Adrenal gland (tissue), 12 donors: ENCODE data around the gene SPTLC2. TPM values are rescaled to one million over a fixed set of nuclear protein-coding genes. Genes with fewer than 3 reads are reported as not detected.

Experiments
- DNase-seq, 7 donors: peaks; one replicate each; pipeline ENCODE4 v3.0.0-alpha.2; 2019 to 2020
- H3K27ac ChIP-seq, 5 donors: fragments of 200-600 bp; sonication (generic) in 4 of 5; 1 replicate in 3 of 5; 2 replicates in 2 of 5; pipeline versions ENCODE4 v1.5.1 to v1.8.0; 2016 to 2020; ENCODE audit warnings: mild to moderate bottlenecking in 1 of 5
- H3K27me3 ChIP-seq: fragments of 200-600 bp; 2 replicates; pipeline ENCODE4 v1.8.0; 2021
- H3K36me3 ChIP-seq, 2 donors: fragments of 200-600 bp; replicated peaks in 1 of 2; 1 replicate in 1 of 2; 2 replicates in 1 of 2; pipeline versions ENCODE4 v1.5.1 to v1.8.0; 2018 to 2022
- H3K4me1 ChIP-seq, 2 donors: fragments of 200-600 bp; replicated peaks in 1 of 2; 1 replicate in 1 of 2; 2 replicates in 1 of 2; pipeline versions ENCODE4 v1.5.1 to v1.8.0; 2018 to 2021
- H3K4me3 ChIP-seq, 4 donors: fragments of 200-600 bp; sonication (generic) in 3 of 4; one replicate each; pipeline ENCODE4 v1.5.1; 2016 to 2018
- H3K9me3 ChIP-seq, 3 donors: fragments of 200-600 bp; sonication (generic) in 1 of 3; replicated peaks in 1 of 3; 1 replicate in 2 of 3; 2 replicates in 1 of 3; pipeline versions ENCODE4 v1.5.1 to v1.8.0; 2016 to 2021
- CTCF ChIP-seq, 6 experiments: fragments of 450-650 bp in 4 of 6; fragments of 200-600 bp in 2 of 6; sonication (generic) in 1 of 6; IDR thresholded peaks; 1 replicate in 5 of 6; 2 replicates in 1 of 6; pipeline versions ENCODE4 v1.5.1 to v1.8.0; 2016 to 2021; ENCODE audit warnings: antibody characterized with exemption in 6 of 6, mild to moderate bottlenecking in 2 of 6, moderate library complexity in 1 of 6
- POLR2A ChIP-seq, 2 donors: fragments of 450-650 bp; IDR thresholded peaks; one replicate each; pipeline ENCODE4 v1.6.1; 2017; ENCODE audit warnings: antibody characterized with exemption in 2 of 2, mild to moderate bottlenecking in 2 of 2, moderate library complexity in 1 of 2
- WGBS, 4 donors: extraction: QIAGEN DNeasy Blood & Tissue Kit in 2 of 4; methylation state at CpG; one replicate each; pipeline versions ENCODE4 v1.1.5 to v1.1.7; 2013 to 2017; 5-methylcytosine and 5-hydroxymethylcytosine counted together
- intact Hi-C, 2 donors: fragments of 100-400 bp; cut with DNase I; formaldehyde crosslinking; loops; one replicate each; pipeline versions ENCODE4 v1.14.1 to v1.15.0; 2022 to 2023
- polyA plus RNA-seq, 3 donors: library from polyadenylated mRNA; stranded (reverse); fragments of 200-250 nt in 2 of 3; fragments of 350-450 nt in 1 of 3; fragmentation: Illumina TruSeq in 1 of 3; extraction: RNeasy Lipid Tissue Mini Kit (QIAGEN cat#74804) in 1 of 3; gene quantifications; one replicate each; pipeline ENCODE4 v1.2.3, GENCODE V29; 2013 to 2014
- total RNA-seq, 9 donors: library from RNA; depleted of rRNA in 4 of 9; stranded (reverse); fragments of >200 nt in 4 of 9; fragments of 120-200 nt in 1 of 9; fragmentation: NEBNext Ultra II Directional in 1 of 9; extraction: Animal tissue kit (Norgen Biotek cat#: 25700) in 1 of 9; gene quantifications; one replicate each; pipeline versions ENCODE4 v1.1.0 to v1.2.4, GENCODE V29; 2013 to 2023
- donor health status: healthy with polysubstance abuse.
- donor health status: Bipolar disorder and iron deficiency.
- donor health status: DM: yes; HTN: yes; CAD: no.
- donor health status: DM: no; HTN: no; CAD: no.
- donor health status: DM: no; HTN: no; CAD: no.
- donor health status: DM: yes; HTN: yes; CAD: no.

The SPTLC2 gene
- total and polyA plus RNA-seq, 12 donors: 7.1 to 61.9 (median 35.6) TPM

GRCh38 chr14:77475432-77476115, 140.9 kb downstream of the SPTLC2 start:
- 89 to 96% (median 91%) methylated on average over 4 to 35 of the region's 35 CpGs for WGBS, 4 donors

GRCh38 chr14:77474479-77475177, 141.8 kb downstream of the SPTLC2 start:
- Histone ChIP-seq H3K9me3 (no peaks in the 10 kb centered on the region), H3K36me3 (peaks cover 0 to 2% of the 10 kb centered on the region in 2 donors), H3K4me3 (no peak overlapping the region), H3K27ac (no peak overlapping the region), H3K4me1 (no peaks in the 10 kb centered on the region), H3K27me3 (no peaks in the 10 kb centered on the region)
- no peak for TF ChIP-seq POLR2A (IDR thresholded peaks at IDR 0.05)
- TF ChIP-seq CTCF (IDR thresholded peaks at IDR 0.05): no peak
- no peak for DNase-seq
- 68 to 78% (median 74%) methylated on average over 6 to 9 of the region's 9 CpGs for WGBS, 4 donors
- intact Hi-C loops: no loop called here

More at GRCh38 chr14:77475432-77476115, 140.9 kb downstream of the SPTLC2 start:
- no peaks in the 10 kb centered on the region for H3K27me3 ChIP-seq
- no peaks in the 10 kb centered on the region for H3K36me3 ChIP-seq
- H3K4me1 ChIP-seq: no peaks in the 10 kb centered on the region
- intact Hi-C loops: no loop called here
- DNase-seq: no peak
- no peaks in the 10 kb centered on the region for H3K9me3 ChIP-seq
- no peak for TF ChIP-seq CTCF (IDR thresholded peaks at IDR 0.05)
- TF ChIP-seq POLR2A (IDR thresholded peaks at IDR 0.05): no peak
- no peak overlapping the region for H3K4me3 ChIP-seq
- H3K27ac ChIP-seq: no peak overlapping the region

- H3K4me3 ChIP-seq: no peak overlapping the region
- H3K27me3 ChIP-seq: no peaks in the 10 kb centered on the region
- H3K9me3 ChIP-seq: no peaks in the 10 kb centered on the region
- WGBS, 4 donors: 66 to 70% (median 69%) methylated on average over 5 of the region's 5 CpGs
- no peaks in the 10 kb centered on the region for H3K4me1 ChIP-seq
- peaks cover 0 to 9% of the 10 kb centered on the region in 2 donors for H3K36me3 ChIP-seq
- intact Hi-C loops: no loop called here
- H3K27ac ChIP-seq: no peak overlapping the region
- no peak for DNase-seq
- no peak for TF ChIP-seq CTCF (IDR thresholded peaks at IDR 0.05)
- no peak for TF ChIP-seq POLR2A (IDR thresholded peaks at IDR 0.05)
These were observed 142.5 kb downstream of the SPTLC2 start for GRCh38 chr14:77473921-77474320.

GRCh38 chr14:77470224-77470870, 146.1 kb downstream of the SPTLC2 start:
- Histone ChIP-seq H3K27ac (no peak overlapping the region), H3K4me3 (no peak overlapping the region), H3K27me3 (no peaks in the 10 kb centered on the region), H3K4me1 (no peaks in the 10 kb centered on the region), H3K9me3 (no peaks in the 10 kb centered on the region), H3K36me3 (peaks cover 0 to 40% of the 10 kb centered on the region in 2 donors)
- WGBS, 4 donors: 84 to 95% (median 91%) methylated on average over 5 of the region's 5 CpGs
- DNase-seq: no peak
- TF ChIP-seq POLR2A (IDR thresholded peaks at IDR 0.05) (no peak), CTCF (IDR thresholded peaks at IDR 0.05) (no peak)
- intact Hi-C loops: no loop called here
